ENCODE results near the gene FLRT1. TPM values are rescaled to one million over a fixed set of nuclear protein-coding genes. Genes with fewer than 3 reads are reported as not detected.

Gene FLRT1
- total RNA-seq, 1 experiment from 2014 or later, result 0.44 TPM

DNA sequence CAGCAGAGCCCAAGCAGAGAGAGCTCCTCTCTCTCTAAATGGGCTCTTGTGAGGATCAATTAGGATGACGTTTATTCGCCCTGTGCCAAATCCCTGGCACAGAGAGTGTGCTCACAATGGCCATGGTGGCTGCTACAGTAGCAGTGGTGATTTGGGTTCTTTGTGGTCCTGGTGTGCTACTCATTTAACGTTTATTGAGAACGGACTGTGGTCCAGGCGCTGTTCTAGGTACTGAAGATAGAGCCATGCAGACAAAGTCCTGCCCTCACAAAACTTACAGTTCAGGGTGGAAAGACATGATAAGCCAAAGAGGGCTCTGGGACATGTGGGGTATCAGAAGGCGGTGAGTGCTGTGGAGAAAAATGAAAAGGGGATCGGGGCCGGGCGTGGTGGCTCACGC is 44.2 kb upstream of the FLRT1 start:
- ChIA-PET POLR2A (ENCODE audit: unreplicated experiment) (interaction anchor here (0.7 kb wide), 1 partner anchor 97 kb away, joined by 4 read pairs; no protein-coding TSS in a partner anchor), CTCF (no interaction called here)
- peaks cover 15% of the 10 kb centered on the region for H3K4me1 ChIP-seq (replicated peaks; ENCODE audit: insufficient read depth)
- intact Hi-C loops (cut with micrococcal nuclease; ENCODE audit: unreplicated experiment), result no loop called here
- H3K27me3 ChIP-seq (ENCODE audit: insufficient read depth, low read depth), result no peaks in the 10 kb centered on the region
- DNase-seq, result no peak
- H3K4me2 ChIP-seq, result no peak overlapping the region
- H4K20me1 ChIP-seq (ENCODE audit: insufficient read depth), result peaks cover 66% of the 10 kb centered on the region
- no peaks in the 10 kb centered on the region for H3K9me2 ChIP-seq (ENCODE audit: insufficient read depth)
- no peaks in the 10 kb centered on the region for H3K9me3 ChIP-seq (ENCODE audit: insufficient read depth, low read depth)
- no TSS peak for BruUV-seq (replicated peaks)
- H3K4me3 ChIP-seq, result no peak overlapping the region
- TF ChIP-seq EZH2 (IDR thresholded peaks at IDR 0.05; ENCODE audit: low read depth), result no peak
- TF ChIP-seq, protein P1, sequence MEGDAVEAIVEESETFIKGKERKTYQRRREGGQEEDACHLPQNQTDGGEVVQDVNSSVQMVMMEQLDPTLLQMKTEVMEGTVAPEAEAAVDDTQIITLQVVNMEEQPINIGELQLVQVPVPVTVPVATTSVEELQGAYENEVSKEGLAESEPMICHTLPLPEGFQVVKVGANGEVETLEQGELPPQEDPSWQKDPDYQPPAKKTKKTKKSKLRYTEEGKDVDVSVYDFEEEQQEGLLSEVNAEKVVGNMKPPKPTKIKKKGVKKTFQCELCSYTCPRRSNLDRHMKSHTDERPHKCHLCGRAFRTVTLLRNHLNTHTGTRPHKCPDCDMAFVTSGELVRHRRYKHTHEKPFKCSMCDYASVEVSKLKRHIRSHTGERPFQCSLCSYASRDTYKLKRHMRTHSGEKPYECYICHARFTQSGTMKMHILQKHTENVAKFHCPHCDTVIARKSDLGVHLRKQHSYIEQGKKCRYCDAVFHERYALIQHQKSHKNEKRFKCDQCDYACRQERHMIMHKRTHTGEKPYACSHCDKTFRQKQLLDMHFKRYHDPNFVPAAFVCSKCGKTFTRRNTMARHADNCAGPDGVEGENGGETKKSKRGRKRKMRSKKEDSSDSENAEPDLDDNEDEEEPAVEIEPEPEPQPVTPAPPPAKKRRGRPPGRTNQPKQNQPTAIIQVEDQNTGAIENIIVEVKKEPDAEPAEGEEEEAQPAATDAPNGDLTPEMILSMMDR (conservative IDR thresholded peaks at IDR 0.05), result no peak
- H3K27ac ChIP-seq, result no peak overlapping the region
- H3F3A ChIP-seq (ENCODE audit: insufficient read depth, low read depth), result peaks cover 30% of the 10 kb centered on the region; the same call in 1 of the 2 replicates
- no peak overlapping the region for H2AFZ ChIP-seq
- H3K79me2 ChIP-seq (ENCODE audit: low read depth), result peaks cover 28% of the 10 kb centered on the region
- peaks cover 24% of the 10 kb centered on the region; the same call in 1 of the 2 replicates for H3K36me3 ChIP-seq (ENCODE audit: low read depth)

DNA sequence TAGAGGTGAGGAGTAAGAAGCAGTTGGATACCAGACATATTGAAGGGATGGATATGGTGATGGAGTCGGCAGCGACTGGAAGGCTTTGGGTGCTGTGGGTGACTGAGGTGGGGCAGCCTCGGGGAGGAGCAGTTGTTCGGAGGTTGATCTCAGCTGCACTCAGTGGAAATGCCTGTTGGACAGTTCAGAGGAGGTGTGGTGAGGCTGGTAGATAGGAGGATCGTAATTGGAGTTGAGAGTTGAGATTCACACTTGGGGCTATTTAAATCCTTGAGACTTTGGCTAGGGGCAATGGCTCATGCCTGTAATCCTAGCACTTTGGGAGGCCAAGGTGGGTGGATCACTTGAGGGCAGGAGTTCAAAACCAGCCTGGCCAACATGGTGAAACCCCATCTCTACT is 42.6 kb upstream of the FLRT1 start:
- POLR2A ChIA-PET (ENCODE audit: unreplicated experiment), result no interaction called here
- no peaks in the 10 kb centered on the region for H3K27me3 ChIP-seq (ENCODE audit: insufficient read depth, low read depth)
- no TSS peak for BruUV-seq (replicated peaks)

DNA sequence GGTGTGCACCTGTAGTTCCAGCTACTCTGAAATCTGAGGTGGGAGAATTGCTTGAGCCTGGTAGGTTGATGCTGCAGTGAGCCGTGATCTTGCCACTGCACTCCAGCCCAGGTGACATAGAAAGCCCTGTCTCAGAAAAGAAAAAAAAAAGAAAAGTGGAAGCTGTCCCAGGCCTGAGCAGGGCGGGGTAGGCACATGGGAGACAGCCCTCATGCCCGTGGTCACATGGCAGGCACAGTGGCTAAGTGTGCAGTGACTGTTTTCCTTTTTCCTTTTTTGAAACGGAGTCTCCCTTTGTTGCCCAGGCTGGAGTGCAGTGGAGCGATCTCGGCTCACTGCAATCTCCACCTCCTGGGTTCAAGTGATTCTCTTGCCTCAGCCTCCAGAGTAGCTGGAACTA is 41.7 kb upstream of the FLRT1 start:
- DNase-seq, result no peak
- Histone ChIP-seq H3K36me3 (ENCODE audit: low read depth) (peaks cover 23% of the 10 kb centered on the region; the same call in 1 of the 2 replicates), H3K27ac (no peak overlapping the region), H4K20me1 (ENCODE audit: insufficient read depth) (peaks cover 63% of the 10 kb centered on the region), H3K4me3 (no peak overlapping the region), H3K9me3 (ENCODE audit: insufficient read depth, low read depth) (no peaks in the 10 kb centered on the region), H3F3A (ENCODE audit: insufficient read depth, low read depth) (peaks cover 21% of the 10 kb centered on the region; the same call in 1 of the 2 replicates), H3K9me2 (ENCODE audit: insufficient read depth) (no peaks in the 10 kb centered on the region), H3K79me2 (ENCODE audit: low read depth) (peaks cover 3% of the 10 kb centered on the region), H3K4me1 (replicated peaks; ENCODE audit: insufficient read depth) (no peaks in the 10 kb centered on the region), H3K4me2 (no peak overlapping the region), H3K27me3 (ENCODE audit: insufficient read depth, low read depth) (no peaks in the 10 kb centered on the region), H2AFZ (no peak overlapping the region)
- POLR2A ChIA-PET (ENCODE audit: unreplicated experiment), result no interaction called here
- CTCF ChIA-PET, result no interaction called here
- intact Hi-C loops (cut with micrococcal nuclease; ENCODE audit: unreplicated experiment), result no loop called here
- TF ChIP-seq, protein P1 (conservative IDR thresholded peaks at IDR 0.05), result no peak
- no peak for TF ChIP-seq EZH2 (IDR thresholded peaks at IDR 0.05; ENCODE audit: low read depth)
- BruUV-seq (replicated peaks), result no TSS peak

More for the DNA sequence above, 42.6 kb upstream of the FLRT1 start:
- H3F3A ChIP-seq (ENCODE audit: insufficient read depth, low read depth), result peaks cover 27% of the 10 kb centered on the region; the same call in 1 of the 2 replicates
- no peak overlapping the region for H3K4me3 ChIP-seq
- H3K27ac ChIP-seq, result no peak overlapping the region
- TF ChIP-seq, protein P1 (conservative IDR thresholded peaks at IDR 0.05), result no peak
- no peak for TF ChIP-seq EZH2 (IDR thresholded peaks at IDR 0.05; ENCODE audit: low read depth)
- peaks cover 68% of the 10 kb centered on the region for H4K20me1 ChIP-seq (ENCODE audit: insufficient read depth)
- peaks cover 12% of the 10 kb centered on the region for H3K79me2 ChIP-seq (ENCODE audit: low read depth)
- H3K4me2 ChIP-seq, result no peak overlapping the region
- no peak overlapping the region for H2AFZ ChIP-seq
- H3K4me1 ChIP-seq (replicated peaks; ENCODE audit: insufficient read depth), result 0 out of 2 replicates have a peak, but pooled peaks cover 3% of the 10 kb centered on the region
- H3K9me3 ChIP-seq (ENCODE audit: insufficient read depth, low read depth), result no peaks in the 10 kb centered on the region
- CTCF ChIA-PET, result no interaction called here
- no peak for DNase-seq
- intact Hi-C loops (cut with micrococcal nuclease; ENCODE audit: unreplicated experiment), result no loop called here
- no peaks in the 10 kb centered on the region for H3K9me2 ChIP-seq (ENCODE audit: insufficient read depth)
- peaks cover 32% of the 10 kb centered on the region; the same call in 1 of the 2 replicates for H3K36me3 ChIP-seq (ENCODE audit: low read depth)
